SJCRH30 (cell line): ENCODE measurements around the gene VAV3. TPM values are rescaled to one million over a fixed set of nuclear protein-coding genes. Genes with fewer than 3 reads are reported as not detected.
A peak's percentile ranks its signal among the peaks of the same experiment; 100 is the strongest.

ENCODE experiments used
- DNase-seq, 2 experiments: peaks; one replicate each; pipeline ENCODE4 v3.0.0-alpha.2; 2015 to 2020
- H3K27ac ChIP-seq: fragments of 250-450 bp; sonication (Bioruptor Pico); 2 replicates; pipeline ENCODE4 v1.5.1; 2020; ENCODE audit warnings: mild to moderate bottlenecking, moderate library complexity
- H3K27me3 ChIP-seq: fragments of 250-450 bp; sonication (Bioruptor Pico); 2 replicates; pipeline ENCODE4 v1.5.1; 2020; ENCODE audit warnings: mild to moderate bottlenecking, moderate library complexity
- H3K36me3 ChIP-seq: fragments of 250-450 bp; sonication (Bioruptor Pico); 2 replicates; pipeline ENCODE4 v1.5.1; 2020; ENCODE audit warnings: mild to moderate bottlenecking, moderate library complexity
- H3K4me1 ChIP-seq: fragments of 250-450 bp; sonication (Bioruptor Pico); 2 replicates; pipeline ENCODE4 v1.5.1; 2020; ENCODE audit warnings: mild to moderate bottlenecking, moderate library complexity
- H3K4me3 ChIP-seq: fragments of 250-450 bp; sonication (Bioruptor Pico); 2 replicates; pipeline ENCODE4 v1.5.1; 2020; ENCODE audit warnings: mild to moderate bottlenecking, moderate library complexity
- H3K9me3 ChIP-seq: fragments of 250-450 bp; sonication (Bioruptor Pico); replicated peaks from 2 replicates; pipeline ENCODE4 v1.5.1; 2020; ENCODE audit warnings: mild to moderate bottlenecking, moderate library complexity
- total RNA-seq: library from RNA; depleted of rRNA; stranded (reverse); fragments of >200 nt; shearing (Covaris generic); gene quantifications from 2 replicates; pipeline ENCODE4 v1.2.3, GENCODE V29; 2014

Gene VAV3
- total RNA-seq, 1 experiment from 2014 or later = 35.5 TPM

DNA sequence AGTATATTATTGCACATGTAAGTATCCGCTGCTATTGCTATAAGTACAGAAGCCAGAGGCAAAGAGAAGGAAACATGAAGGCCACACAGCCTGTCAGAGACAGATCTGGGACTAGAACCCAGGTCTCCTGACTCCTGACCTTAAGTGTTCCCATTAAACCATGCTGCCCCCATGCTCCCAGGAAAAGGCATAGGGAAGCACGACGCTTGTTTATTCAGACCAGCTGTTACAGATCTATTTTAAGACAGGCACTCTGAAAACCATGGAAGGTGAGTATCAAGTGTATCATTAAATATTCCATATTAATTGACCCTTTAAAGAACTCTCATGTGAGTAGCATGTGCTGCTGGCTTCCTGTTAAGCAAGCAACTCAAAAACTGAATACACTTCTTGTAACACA lies 11.4 kb downstream of the VAV3 start:
- peak overlapping the region; percentile 53 for H3K27ac ChIP-seq
- H3K27me3 ChIP-seq = no peaks in the 10 kb centered on the region
- H3K36me3 ChIP-seq = no peaks in the 10 kb centered on the region
- peaks cover 31% of the 10 kb centered on the region for H3K4me1 ChIP-seq
- no peak overlapping the region for H3K4me3 ChIP-seq
- no peaks in the 10 kb centered on the region for H3K9me3 ChIP-seq
- DNase-seq = peak; percentile 54 to 76

DNA sequence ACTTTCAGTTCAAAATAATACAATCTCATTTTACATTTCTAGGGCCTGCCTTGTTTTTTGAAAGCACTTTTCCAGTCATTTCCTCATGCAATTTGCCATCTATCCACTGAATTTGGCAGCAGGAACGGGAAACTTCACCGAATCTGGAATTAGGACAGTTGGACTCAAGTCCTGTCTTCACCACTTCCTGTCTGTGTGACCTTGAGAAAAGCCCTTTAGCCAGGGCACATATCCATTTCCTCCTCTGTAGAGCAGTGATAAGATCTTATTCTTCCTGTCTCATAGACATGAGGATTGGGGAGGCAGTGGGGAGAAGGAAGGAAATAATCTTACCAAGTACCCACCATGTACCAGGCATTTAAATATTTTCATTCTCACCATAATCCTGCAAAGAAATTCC lies 12.0 kb downstream of the VAV3 start:
- H3K4me1 ChIP-seq = peaks cover 31% of the 10 kb centered on the region
- peak overlapping the region; percentile 53 for H3K27ac ChIP-seq
- H3K36me3 ChIP-seq = no peaks in the 10 kb centered on the region
- peak; percentile 42 to 55 for DNase-seq
- no peak overlapping the region for H3K4me3 ChIP-seq
- no peaks in the 10 kb centered on the region for H3K27me3 ChIP-seq
- no peaks in the 10 kb centered on the region for H3K9me3 ChIP-seq

DNA sequence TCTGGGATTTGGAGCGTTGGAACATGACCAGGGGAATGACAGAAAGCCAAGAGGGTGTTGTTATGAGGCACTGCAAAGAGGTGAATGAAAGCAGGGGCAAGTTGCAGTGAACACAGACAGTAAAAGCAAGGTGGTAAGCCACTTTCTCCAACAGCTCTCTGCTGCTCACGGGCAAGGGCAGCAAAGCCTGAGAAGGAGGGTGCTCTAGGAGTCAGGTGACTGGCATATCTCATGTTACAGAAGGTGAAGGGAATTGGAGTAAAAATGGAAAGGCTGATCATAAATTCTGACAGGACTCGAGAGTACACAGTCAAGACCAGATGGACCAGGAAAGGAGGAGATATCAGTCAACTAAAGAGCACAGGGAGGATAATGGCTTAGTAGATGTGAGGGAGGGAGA lies 14.5 kb downstream of the VAV3 start:
- Histone ChIP-seq H3K36me3 (no peaks in the 10 kb centered on the region), H3K27me3 (no peaks in the 10 kb centered on the region), H3K9me3 (no peaks in the 10 kb centered on the region), H3K27ac (no peak overlapping the region), H3K4me3 (no peak overlapping the region), H3K4me1 (peaks cover 31% of the 10 kb centered on the region)
- no peak for DNase-seq

DNA sequence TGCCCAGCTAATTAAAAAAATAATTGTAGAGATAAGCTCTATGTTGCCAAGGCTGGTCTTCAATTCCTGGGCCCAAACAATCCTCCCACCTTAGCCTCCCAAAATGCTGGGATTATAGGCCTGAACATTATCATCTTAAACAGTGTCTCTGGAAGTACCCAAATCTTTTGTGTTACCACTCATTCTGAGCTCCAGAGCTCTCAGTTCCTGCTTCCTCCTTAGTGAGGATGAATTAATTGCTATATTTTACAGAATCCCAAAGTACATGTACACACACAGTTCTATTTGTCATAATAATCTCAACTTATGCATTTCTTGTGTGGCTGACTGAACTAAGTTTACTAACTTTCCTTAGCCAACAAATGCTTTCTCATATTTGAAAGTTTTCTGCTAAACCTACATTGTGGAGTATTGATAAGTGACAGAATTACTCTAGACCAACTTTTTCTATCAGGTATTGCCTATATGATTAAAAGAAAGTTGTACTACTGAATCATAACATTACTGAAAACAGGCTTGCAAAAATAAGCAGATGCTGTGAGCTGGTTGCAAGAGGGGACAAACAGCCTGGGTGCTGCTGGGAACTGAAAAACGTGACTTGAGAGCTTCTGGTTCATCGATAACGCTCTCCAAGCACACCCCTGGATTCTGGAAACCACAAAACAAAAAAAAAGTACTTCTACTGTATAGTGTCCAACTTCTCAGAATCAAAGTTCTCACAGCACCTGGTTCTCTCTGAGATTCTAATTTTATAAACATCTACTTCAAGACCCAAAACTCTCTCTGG lies 15.3 kb downstream of the VAV3 start:
- no peak overlapping the region for H3K27ac ChIP-seq
- DNase-seq = no peak
- H3K9me3 ChIP-seq = no peaks in the 10 kb centered on the region
- no peak overlapping the region for H3K4me3 ChIP-seq
- no peaks in the 10 kb centered on the region for H3K36me3 ChIP-seq
- peaks cover 36% of the 10 kb centered on the region for H3K4me1 ChIP-seq
- H3K27me3 ChIP-seq = no peaks in the 10 kb centered on the region

DNA sequence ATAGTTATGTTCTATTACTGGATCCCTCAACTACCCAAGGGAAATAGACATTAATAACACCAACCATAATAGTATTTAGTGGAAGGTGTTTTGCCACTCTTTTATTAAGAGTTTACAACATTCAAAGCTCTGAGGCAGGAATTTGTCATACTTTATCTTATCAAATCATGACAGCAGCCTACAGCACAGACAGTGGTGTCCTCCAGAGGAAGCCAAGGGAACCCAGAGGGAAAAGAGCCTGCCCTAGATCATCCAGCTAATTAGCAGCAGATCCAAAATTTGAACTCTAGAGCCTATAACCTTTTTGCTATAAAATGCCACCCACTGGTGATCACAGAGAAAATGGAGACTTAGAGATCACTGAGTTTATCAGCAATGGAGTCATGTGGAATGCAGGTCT lies 18.2 kb downstream of the VAV3 start:
- H3K36me3 ChIP-seq = no peaks in the 10 kb centered on the region; the same call in 1 of the 2 replicates
- H3K9me3 ChIP-seq = no peaks in the 10 kb centered on the region
- no peaks in the 10 kb centered on the region for H3K27me3 ChIP-seq
- H3K27ac ChIP-seq = no peak overlapping the region
- no peak overlapping the region for H3K4me3 ChIP-seq
- peaks cover 29% of the 10 kb centered on the region for H3K4me1 ChIP-seq
- no peak for DNase-seq

DNA sequence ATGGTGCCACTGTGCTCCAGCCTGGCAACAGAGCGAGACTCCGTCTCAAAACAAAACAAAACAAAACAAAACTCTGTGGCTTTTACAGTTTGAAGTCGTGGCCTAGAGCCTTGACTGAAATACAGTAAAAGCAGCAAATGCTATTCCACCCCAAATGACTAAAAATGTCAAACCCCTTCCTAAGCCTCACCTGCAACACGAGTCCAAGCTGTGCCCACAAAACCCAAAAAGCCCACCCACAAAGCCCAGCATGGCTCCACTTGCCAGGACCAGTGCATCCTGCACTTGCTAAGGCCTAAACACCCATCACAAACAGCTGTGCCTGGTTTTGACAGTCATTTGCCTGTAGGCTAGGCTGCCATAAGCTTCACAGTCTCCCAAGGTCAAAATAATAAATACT lies 21.3 kb downstream of the VAV3 start:
- Histone ChIP-seq H3K4me1 (peaks cover 31% of the 10 kb centered on the region), H3K4me3 (no peak overlapping the region), H3K27me3 (no peaks in the 10 kb centered on the region), H3K36me3 (no peaks in the 10 kb centered on the region; the same call in 1 of the 2 replicates), H3K27ac (peak overlapping the region; percentile 17), H3K9me3 (no peaks in the 10 kb centered on the region)
- DNase-seq = peak; percentile 87 to 91

DNA sequence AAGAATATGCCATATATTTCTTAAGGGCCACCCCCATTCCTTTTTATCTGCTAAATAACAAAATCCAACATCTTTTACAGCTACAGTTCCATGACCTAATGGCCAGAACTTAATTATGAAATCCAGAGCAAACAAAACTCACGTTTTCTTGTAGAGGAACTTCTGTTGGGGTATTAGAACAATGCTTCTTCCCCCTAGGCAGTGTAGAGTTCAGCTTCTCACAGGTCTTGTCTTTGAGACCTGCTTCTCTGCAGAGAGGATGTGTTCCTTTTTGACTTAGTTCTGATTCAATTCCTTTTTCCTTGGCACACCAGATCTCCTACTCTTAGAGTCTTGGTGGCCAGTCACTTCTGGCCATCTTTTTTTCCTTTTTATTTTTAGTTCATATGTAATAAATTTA lies 22.2 kb downstream of the VAV3 start:
- Histone ChIP-seq H3K4me1 (peaks cover 40% of the 10 kb centered on the region), H3K4me3 (no peak overlapping the region), H3K9me3 (no peaks in the 10 kb centered on the region), H3K36me3 (no peaks in the 10 kb centered on the region; the same call in 1 of the 2 replicates), H3K27me3 (no peaks in the 10 kb centered on the region), H3K27ac (no peak overlapping the region)
- no peak for DNase-seq

DNA sequence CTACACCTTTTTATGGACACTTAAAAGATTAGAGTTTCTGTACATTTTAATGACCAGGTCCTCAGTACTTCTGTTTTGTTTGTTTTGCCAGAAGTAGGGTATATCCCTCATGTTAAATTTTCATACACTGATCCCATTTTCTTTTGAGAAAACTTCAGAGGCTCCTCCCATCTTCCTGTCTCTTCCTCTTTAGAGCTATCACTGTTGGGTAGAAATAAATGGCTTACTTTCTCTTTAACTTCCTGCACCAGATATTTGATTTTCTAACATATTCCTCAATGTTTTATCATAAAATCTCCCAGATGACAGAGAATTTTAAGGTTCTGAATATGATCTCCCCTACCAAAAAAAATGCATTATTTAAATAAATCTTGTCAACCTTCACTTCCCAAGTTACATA lies 23.4 kb downstream of the VAV3 start:
- no peak overlapping the region for H3K27ac ChIP-seq
- DNase-seq = no peak
- no peaks in the 10 kb centered on the region for H3K9me3 ChIP-seq
- no peaks in the 10 kb centered on the region; the same call in 1 of the 2 replicates for H3K36me3 ChIP-seq
- peaks cover 50% of the 10 kb centered on the region for H3K4me1 ChIP-seq
- no peak overlapping the region for H3K4me3 ChIP-seq
- H3K27me3 ChIP-seq = no peaks in the 10 kb centered on the region

DNA sequence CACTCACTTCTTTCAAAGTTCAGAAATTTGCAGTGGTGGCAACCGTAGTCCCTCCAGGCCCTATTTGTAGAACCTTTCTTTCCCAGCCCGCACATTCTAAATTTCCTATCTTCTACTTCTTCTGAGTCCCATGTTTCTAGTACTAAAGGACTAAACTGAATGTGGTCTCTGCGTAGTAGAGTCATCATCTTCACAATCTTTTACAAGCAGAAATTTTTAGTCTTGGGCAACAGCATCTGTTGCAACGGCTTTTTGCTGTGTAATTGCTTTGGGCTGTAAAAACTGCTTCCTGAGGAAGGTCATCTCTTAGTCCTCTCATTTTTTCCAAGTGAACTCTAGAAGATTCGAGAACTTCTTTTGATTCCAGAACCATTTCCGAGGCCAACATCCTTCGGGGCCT lies 23.9 kb downstream of the VAV3 start:
- no peak for DNase-seq

DNA sequence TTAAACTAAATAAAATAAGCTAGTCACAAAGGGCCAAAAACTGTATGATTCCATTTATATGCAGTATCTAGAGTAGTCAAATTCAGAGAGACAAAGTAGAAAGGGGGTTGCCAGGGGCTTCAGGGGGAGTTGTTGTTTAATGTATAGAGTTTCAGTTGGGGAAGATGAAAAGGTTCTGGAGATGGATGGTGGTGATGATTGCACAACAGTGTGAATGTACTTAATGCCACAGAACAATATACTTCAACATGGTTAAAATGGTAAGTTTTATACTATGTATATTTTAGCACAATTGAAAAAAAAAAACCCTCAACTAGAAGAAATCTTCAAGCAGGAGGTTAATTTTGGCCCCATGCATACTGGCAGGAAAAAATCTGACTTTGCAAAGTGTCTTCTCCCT lies 24.3 kb downstream of the VAV3 start:
- Histone ChIP-seq H3K27ac (no peak overlapping the region), H3K4me3 (no peak overlapping the region), H3K4me1 (peaks cover 56% of the 10 kb centered on the region), H3K9me3 (no peaks in the 10 kb centered on the region), H3K36me3 (no peaks in the 10 kb centered on the region; the same call in 1 of the 2 replicates), H3K27me3 (no peaks in the 10 kb centered on the region)
- DNase-seq = no peak

More for the DNA sequence above, 23.9 kb downstream of the VAV3 start:
- Histone ChIP-seq H3K4me3 (no peak overlapping the region), H3K4me1 (peaks cover 52% of the 10 kb centered on the region), H3K36me3 (no peaks in the 10 kb centered on the region; the same call in 1 of the 2 replicates), H3K9me3 (no peaks in the 10 kb centered on the region), H3K27ac (no peak overlapping the region), H3K27me3 (no peaks in the 10 kb centered on the region)

DNA sequence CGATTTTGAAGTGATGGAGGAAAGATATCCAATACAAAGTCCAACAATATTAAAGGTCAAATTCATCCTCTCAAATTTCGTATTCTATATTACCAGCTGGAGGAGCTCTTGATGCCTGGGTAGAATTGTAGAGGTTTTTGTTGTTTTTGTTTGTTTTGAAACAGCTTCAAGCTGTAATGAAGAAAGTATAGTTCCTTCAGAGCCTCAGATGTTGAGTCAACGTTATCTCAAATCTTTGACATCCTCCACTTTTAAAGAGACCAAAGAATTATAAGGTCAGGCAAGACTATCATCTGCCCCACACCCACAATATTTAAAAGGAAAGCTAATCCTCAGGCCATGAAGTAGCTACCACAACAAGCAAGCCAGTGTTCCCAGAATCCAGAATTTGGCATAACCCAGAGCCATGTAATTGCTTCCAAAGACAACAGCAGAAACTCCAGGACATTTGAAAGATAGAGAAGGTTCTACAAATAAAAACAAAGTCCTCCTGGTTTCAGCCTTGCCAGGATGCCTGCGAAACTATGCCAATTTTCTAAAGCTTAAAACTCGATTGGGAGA lies 24.9 kb downstream of the VAV3 start:
- Histone ChIP-seq H3K9me3 (no peaks in the 10 kb centered on the region), H3K4me1 (peaks cover 60% of the 10 kb centered on the region), H3K36me3 (no peaks in the 10 kb centered on the region; the same call in 1 of the 2 replicates), H3K27ac (no peak overlapping the region), H3K27me3 (no peaks in the 10 kb centered on the region), H3K4me3 (no peak overlapping the region)
- DNase-seq = peak in 1 of 2 experiments; percentile 22

DNA sequence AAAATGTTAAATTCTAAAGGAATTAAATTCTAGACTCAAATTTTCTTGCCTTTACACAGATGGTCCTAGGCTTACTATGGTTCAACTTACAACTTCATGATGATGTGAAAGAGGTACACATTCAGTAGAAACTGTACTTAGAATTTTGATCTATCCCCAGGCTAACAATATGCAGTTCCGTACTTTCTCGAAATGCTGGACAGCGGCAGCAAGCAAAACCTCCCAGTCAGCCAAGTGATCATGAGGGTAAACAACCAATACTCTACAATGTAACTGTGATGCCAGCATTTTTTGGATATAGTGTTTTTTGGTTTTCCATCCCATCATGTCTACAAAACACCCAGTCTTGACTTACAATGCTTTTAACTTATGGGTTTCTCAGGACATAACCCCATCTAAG lies 25.7 kb downstream of the VAV3 start:
- H3K27me3 ChIP-seq = no peaks in the 10 kb centered on the region
- H3K9me3 ChIP-seq = no peaks in the 10 kb centered on the region
- no peak overlapping the region; the same call in 1 of the 2 replicates for H3K27ac ChIP-seq
- peaks cover 52% of the 10 kb centered on the region for H3K4me1 ChIP-seq
- DNase-seq = no peak
- no peak overlapping the region for H3K4me3 ChIP-seq
- H3K36me3 ChIP-seq = no peaks in the 10 kb centered on the region; the same call in 1 of the 2 replicates

DNA sequence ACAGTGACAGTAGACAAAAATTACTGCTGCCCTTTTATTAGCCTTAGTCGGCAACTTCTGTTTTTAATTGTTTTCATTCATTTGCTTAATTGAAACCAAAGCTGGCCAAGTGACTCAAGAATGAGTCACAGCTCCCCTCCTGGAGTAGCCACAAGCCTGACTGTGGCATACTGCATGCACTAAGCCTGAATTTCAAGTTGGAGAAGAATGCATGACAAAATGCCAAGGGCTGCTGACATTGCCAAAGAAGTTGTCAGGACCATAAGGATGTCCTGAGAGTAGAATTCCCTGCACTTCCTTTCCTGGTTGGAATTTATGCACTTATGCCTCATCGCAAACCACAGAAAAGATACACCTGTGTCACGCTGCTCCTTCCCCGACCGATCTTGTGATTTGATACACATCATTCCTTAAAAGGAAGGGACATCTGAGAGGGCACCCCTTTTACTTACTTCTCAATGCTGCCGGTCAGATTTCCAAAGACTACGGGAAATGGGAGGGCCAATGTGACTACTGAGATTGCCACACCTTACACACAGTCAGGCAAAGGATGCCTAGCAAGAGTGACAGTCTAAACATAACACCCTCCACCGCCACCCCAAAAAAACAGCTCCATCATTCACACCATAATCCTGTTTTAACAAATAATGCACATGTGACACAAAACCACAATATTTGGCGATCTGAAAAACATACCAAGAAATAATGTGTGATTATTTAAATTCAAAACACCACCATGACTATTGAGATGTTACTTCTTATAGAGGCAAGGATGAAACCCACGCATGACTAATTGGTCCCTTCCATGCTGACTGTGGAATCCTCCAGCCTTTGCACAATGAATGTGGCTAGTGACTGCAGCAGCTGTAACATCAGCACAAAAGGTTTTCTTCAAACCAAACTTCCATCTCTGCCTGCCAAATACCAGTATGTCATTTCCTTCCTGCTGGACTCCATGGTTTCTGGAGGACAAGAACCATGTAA lies 28.2 kb downstream of the VAV3 start:
- Histone ChIP-seq H3K4me3 (peak overlapping the region; percentile 30), H3K9me3 (no peaks in the 10 kb centered on the region), H3K4me1 (peaks cover 39% of the 10 kb centered on the region), H3K36me3 (no peaks in the 10 kb centered on the region; the same call in 1 of the 2 replicates), H3K27ac (peak overlapping the region; percentile 99), H3K27me3 (no peaks in the 10 kb centered on the region)
- DNase-seq = peak; percentile 89 to 94

DNA sequence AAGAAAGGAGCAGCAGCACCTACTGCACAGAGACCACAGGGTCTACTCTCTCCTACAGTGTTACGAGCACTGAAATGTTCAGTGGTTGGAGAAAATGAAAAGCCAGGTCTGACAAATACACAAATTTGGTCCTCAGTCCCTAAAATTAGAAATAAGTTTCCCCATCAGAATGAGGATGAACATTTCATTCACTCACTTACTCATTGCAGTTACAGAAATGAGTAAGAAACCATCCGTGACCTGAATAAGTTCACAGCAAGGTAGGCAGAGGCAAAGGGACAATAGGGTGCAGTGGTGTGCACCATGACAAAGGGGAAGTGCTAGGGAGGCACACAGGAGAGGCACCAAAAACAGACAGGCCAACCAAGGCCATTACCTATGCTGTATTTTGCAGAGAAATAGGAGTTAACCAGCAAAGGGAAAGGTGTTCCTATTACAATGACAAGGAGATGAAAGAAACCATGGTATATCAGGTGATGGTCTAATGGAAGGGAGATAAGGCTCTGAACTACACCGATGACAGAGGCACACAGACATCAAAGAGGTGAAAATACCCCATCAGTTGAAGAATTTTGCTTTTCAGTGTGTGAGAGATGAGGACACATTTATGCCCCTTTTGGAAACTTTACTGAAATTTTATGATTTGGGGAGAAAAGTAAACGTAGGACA lies 29.4 kb downstream of the VAV3 start:
- no peak overlapping the region for H3K4me3 ChIP-seq
- H3K9me3 ChIP-seq = no peaks in the 10 kb centered on the region
- H3K36me3 ChIP-seq = no peaks in the 10 kb centered on the region; the same call in 1 of the 2 replicates
- peak overlapping the region; percentile 99 for H3K27ac ChIP-seq
- DNase-seq = no peak
- no peaks in the 10 kb centered on the region for H3K27me3 ChIP-seq
- H3K4me1 ChIP-seq = peaks cover 39% of the 10 kb centered on the region
